Fibroblast of peridontal ligament (primary cell): ENCODE data around the gene DDX1.
"Not testable (repeated sequence)": the region's sequence is repeated elsewhere in the genome, so short reads cannot be mapped to it uniquely, and the experiment has no call there.

Experiments
- DNase-seq: peaks from one replicate; pipeline ENCODE4 v3.0.0-alpha.2; 2010; ENCODE audit errors: extremely low read depth

Gene DDX1

GRCh38 chr2:15675456-15676195, 84.0 kb downstream of the DDX1 start:
- no peak for DNase-seq

- no peak for DNase-seq
Measured at GRCh38 chr2:15677141-15677843, 85.6 kb downstream of the DDX1 start.

- DNase-seq = no peak
Measured at GRCh38 chr2:15678346-15678745, 86.7 kb downstream of the DDX1 start.

GRCh38 chr2:15678909-15679308, 87.2 kb downstream of the DDX1 start:
- no peak for DNase-seq

- DNase-seq = no peak
Measured at GRCh38 chr2:15679386-15679924, 87.8 kb downstream of the DDX1 start.

GRCh38 chr2:15680132-15680531, 88.5 kb downstream of the DDX1 start:
- not testable (repeated sequence) for DNase-seq
